PFSK-1 (cell line): Measurements from ENCODE around the gene KHNYN.

ENCODE experiments used
- FOXP2 ChIP-seq: optimal IDR thresholded peaks from 2 replicates; pipeline ENCODE3; 2011; ENCODE audit warnings: borderline replicate concordance, control low read depth, inconsistent platforms; ENCODE audit not compliant: insufficient read depth; ENCODE audit errors: extremely low read length, extremely low read depth
- POLR2AphosphoS5 ChIP-seq: IDR thresholded peaks from 2 replicates; pipeline ENCODE4 v1.6.1; 2012; ENCODE audit warnings: low read depth, mild to moderate bottlenecking, control low read depth, low read length, moderate library complexity
- REST ChIP-seq, 2 experiments: IDR thresholded peaks; 2 replicates each; pipeline versions ENCODE4 v1.6.1 to v1.8.0; 2011 to 2012; ENCODE audit warnings: low read depth in 2 of 2, low read length in 2 of 2, control low read depth in 1 of 2, inconsistent platforms in 1 of 2, mild to moderate bottlenecking in 1 of 2, moderate library complexity in 1 of 2; ENCODE audit not compliant: insufficient read depth in 1 of 2
- SIN3A ChIP-seq: IDR thresholded peaks from 2 replicates; pipeline ENCODE4 v1.6.1; 2012; ENCODE audit warnings: mild to moderate bottlenecking, low read length, moderate library complexity, borderline replicate concordance; ENCODE audit not compliant: insufficient read depth
- TAF1 ChIP-seq: IDR thresholded peaks from 2 replicates; pipeline ENCODE4 v1.6.1; 2012; ENCODE audit warnings: low read length, control low read depth, borderline replicate concordance; ENCODE audit not compliant: insufficient read depth

Gene KHNYN

DNA sequence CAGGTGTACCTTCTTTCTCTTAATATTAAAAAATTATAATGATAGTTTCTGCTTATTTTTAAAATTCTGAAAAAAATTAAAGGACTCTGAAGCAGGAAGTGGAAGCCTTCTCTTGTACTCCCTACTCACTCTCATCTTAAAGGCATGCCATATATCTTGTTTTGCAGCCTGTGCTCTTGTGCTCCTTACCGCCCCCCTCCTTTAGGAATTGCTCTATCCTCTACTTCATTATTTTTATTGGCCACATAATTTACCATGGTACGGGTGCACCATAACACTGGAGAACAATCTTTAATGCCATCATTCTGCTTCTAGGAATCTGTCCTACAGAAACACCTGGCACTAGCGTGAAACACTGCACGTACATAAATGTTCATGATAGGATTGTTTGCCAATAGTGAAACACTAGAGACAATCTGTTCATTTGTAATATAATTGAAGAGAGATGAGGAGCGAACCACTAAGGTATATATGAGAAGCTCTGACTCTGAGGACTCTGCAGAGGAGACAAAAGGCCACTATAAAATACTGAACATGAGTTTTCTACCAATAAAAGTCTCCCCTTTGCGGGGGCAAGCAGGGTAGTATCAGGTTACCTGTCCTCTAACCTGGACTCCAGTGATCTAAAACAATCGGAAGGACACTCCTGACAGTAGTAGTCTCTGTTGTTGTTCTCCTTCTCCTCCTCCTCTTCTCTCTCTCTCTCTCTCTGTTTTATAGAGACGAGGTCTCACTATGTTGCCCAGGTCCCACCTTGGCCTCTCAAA, 37.2 kb upstream of the KHNYN start:
- TF ChIP-seq TAF1 (no peak), POLR2AphosphoS5 (no peak), REST (IDR thresholded peaks at IDR 0.05; ENCODE audit: insufficient read depth in 1 of 2, low read depth in 2 of 2, low read length in 2 of 2) (no peak), FOXP2 (no peak), SIN3A (no peak)

- no peak for TF ChIP-seq POLR2AphosphoS5
- TF ChIP-seq SIN3A = no peak
- TF ChIP-seq REST (IDR thresholded peaks at IDR 0.05; ENCODE audit: insufficient read depth in 1 of 2, low read depth in 2 of 2, low read length in 2 of 2) = no peak
- TF ChIP-seq TAF1 = no peak
- no peak for TF ChIP-seq FOXP2
These were observed 35.5 kb upstream of the KHNYN start for GRCh38 chr14:24394275-24394674.

DNA sequence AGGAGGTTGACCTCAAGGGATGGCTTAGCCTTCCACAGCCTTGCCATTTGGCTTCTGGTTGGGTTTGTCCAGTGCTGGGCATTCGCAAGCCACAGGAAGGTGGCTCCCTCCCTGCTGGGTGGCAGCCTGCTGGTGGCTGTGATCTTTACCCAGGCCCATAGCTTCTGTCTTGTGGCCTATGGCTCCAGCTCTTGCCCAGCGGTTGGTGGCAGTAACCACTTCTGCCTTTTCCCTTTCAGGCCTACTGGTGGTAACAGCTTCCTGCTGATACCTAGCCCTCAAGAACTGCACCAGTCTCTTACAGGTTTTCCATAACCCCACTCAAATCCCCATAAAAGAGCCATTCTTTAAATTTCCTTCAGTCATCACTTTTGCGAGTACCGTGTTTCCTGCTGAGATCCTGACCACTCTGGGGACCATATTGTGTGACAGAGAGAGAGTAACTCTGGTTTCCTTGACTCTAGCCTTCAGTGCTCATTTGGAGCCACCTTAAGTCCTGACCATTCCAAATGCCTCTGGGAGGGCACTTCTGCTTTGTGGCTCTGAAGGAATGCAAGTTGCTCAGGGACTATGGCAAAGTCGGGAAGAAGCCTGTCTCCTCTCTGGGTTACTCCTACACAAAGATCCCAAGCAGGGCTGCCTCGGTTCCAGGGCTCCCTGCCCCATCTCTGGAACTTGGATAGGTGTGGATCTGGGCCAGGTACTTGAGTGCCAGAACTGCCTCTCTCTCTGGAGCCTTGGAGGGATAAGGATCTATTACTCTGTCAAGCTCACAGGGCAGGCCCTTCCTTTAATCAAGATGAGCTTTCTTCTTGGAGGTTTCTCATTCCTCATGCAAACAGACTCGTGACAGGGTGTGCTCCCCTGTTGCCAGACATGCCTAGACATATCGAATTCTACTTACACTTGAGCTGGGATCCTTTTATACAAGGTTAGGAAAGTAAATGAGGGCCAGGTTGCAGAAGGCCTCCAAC, 33.9 kb upstream of the KHNYN start:
- TF ChIP-seq SIN3A (no peak), POLR2AphosphoS5 (no peak), FOXP2 (no peak), TAF1 (no peak), REST (IDR thresholded peaks at IDR 0.05; ENCODE audit: insufficient read depth in 1 of 2, low read depth in 2 of 2, low read length in 2 of 2) (no peak)

GRCh38 chr14:24397639-24398292, 32.0 kb upstream of the KHNYN start:
- TF ChIP-seq SIN3A (no peak), REST (IDR thresholded peaks at IDR 0.05; ENCODE audit: insufficient read depth in 1 of 2, low read depth in 2 of 2, low read length in 2 of 2) (no peak), POLR2AphosphoS5 (no peak), TAF1 (no peak), FOXP2 (no peak)
